Measurements from ENCODE around the gene METTL16. TPM values are rescaled to one million over a fixed set of nuclear protein-coding genes. Genes with fewer than 3 reads are reported as not detected.

Gene METTL16
- polyA plus RNA-seq, 1 donor (not counting 4 experiments of a cell fraction or from before 2014, with no cell fraction given) = 16.6 TPM

DNA sequence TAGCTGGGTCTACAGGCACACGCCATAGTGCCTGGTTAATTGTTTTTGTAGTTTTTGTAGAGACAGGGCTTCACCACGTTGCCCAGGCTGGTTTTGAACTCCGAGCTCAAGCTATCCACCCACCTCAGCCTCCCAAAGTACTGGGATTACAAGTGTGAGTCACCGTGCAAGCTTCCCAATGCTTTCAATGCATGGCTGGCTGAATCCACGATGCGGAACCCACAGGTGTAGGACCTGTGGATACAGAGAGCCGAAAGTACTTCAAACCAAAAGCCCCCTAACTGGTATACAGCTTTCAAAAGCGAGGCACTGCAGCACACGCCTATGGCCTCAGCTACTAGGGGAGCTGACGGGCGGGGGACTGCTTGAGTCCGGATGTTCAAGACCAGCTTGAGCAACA, 44.8 kb downstream of the METTL16 start:
- TF ChIP-seq EZH2 (IDR thresholded peaks at IDR 0.05; ENCODE audit: low read length) = no peak
- TF ChIP-seq, protein P1, sequence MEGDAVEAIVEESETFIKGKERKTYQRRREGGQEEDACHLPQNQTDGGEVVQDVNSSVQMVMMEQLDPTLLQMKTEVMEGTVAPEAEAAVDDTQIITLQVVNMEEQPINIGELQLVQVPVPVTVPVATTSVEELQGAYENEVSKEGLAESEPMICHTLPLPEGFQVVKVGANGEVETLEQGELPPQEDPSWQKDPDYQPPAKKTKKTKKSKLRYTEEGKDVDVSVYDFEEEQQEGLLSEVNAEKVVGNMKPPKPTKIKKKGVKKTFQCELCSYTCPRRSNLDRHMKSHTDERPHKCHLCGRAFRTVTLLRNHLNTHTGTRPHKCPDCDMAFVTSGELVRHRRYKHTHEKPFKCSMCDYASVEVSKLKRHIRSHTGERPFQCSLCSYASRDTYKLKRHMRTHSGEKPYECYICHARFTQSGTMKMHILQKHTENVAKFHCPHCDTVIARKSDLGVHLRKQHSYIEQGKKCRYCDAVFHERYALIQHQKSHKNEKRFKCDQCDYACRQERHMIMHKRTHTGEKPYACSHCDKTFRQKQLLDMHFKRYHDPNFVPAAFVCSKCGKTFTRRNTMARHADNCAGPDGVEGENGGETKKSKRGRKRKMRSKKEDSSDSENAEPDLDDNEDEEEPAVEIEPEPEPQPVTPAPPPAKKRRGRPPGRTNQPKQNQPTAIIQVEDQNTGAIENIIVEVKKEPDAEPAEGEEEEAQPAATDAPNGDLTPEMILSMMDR (optimal IDR thresholded peaks at IDR 0.05 in 1 of 3, IDR thresholded peaks at IDR 0.05 in 1 of 3, conservative IDR thresholded peaks at IDR 0.05 in 1 of 3; ENCODE audit: extremely low read depth in 1 of 3, insufficient read depth in 2 of 3, low read length in 3 of 3) = no peak
- Histone ChIP-seq H3K9me1 (ENCODE audit: control insufficient read depth, extremely low read depth, insufficient read depth, low read length) (no peaks in the 10 kb centered on the region), H3K79me2 (ENCODE audit: control insufficient read depth, insufficient read depth, low read length) (no peaks in the 10 kb centered on the region), H3K9ac (ENCODE audit: control insufficient read depth, extremely low read depth, insufficient read depth, low read length) (no peak overlapping the region), H3K27ac (ENCODE audit: control insufficient read depth, insufficient read depth, low read length) (no peak overlapping the region), H3K36me3 (ENCODE audit: control insufficient read depth in 2 of 2, extremely low read depth in 1 of 2, insufficient read depth in 2 of 2, low read length in 2 of 2) (peaks cover 9 to 18% of the 10 kb centered on the region in 2 experiments), H2AFZ (ENCODE audit: control insufficient read depth, low read length) (no peak overlapping the region), H3K4me1 (ENCODE audit: control insufficient read depth, extremely low read depth, insufficient read depth, low read length) (no peaks in the 10 kb centered on the region), H3K9me3 (ENCODE audit: control insufficient read depth, low read depth, low read length) (no peaks in the 10 kb centered on the region), H4K20me1 (ENCODE audit: control insufficient read depth, extremely low read depth, insufficient read depth, low read length) (no peaks in the 10 kb centered on the region), H3K4me2 (ENCODE audit: control insufficient read depth, extremely low read depth, insufficient read depth, low read depth, low read length) (no peak overlapping the region), H3K27me3 (ENCODE audit: control insufficient read depth, extremely low read depth, insufficient read depth, low read length) (no peaks in the 10 kb centered on the region), H3K4me3 (ENCODE audit: control insufficient read depth in 2 of 3, extremely low read depth in 1 of 3, insufficient read depth in 2 of 3, low read depth in 1 of 3, low read length in 3 of 3) (no peak overlapping the region)
- dilution Hi-C loops (cut with MboI; ENCODE audit: extremely low pct_ligation_motif_present, low sequenced_read_pairs) = no loop called here
- no peak for FAIRE-seq
- no peak for DNase-seq (ENCODE audit: low read depth, low spot score)

DNA sequence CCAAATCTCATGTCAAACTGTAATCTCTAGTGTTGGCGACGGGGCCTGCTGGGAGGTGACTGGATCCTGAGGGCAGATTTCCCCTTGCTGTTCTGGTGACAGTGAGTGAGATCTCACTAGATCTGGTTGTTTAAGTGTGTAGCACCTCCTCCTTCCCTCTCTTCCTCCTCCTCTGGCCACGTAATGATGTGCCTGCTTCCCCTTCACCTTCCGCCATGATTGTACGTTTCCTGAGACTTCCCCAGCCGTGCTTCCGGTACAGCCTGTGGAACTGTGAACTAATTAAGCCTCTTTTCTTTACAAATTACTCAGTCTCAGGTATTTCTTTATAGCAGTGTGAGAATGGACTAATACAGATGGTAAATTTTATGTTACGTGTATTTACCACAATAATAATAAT, 49.2 kb downstream of the METTL16 start:
- dilution Hi-C loops (cut with MboI; ENCODE audit: extremely low pct_ligation_motif_present, low sequenced_read_pairs) = no loop called here
- H3K9me1 ChIP-seq (ENCODE audit: control insufficient read depth, extremely low read depth, insufficient read depth, low read length) = no peaks in the 10 kb centered on the region
- peaks cover 11 to 13% of the 10 kb centered on the region in 2 experiments for H3K36me3 ChIP-seq (ENCODE audit: control insufficient read depth in 2 of 2, extremely low read depth in 1 of 2, insufficient read depth in 2 of 2, low read length in 2 of 2)
- H3K4me1 ChIP-seq (ENCODE audit: control insufficient read depth, extremely low read depth, insufficient read depth, low read length) = no peaks in the 10 kb centered on the region
- no peak overlapping the region for H3K4me2 ChIP-seq (ENCODE audit: control insufficient read depth, extremely low read depth, insufficient read depth, low read depth, low read length)
- no peak for FAIRE-seq
- no peak overlapping the region for H3K27ac ChIP-seq (ENCODE audit: control insufficient read depth, insufficient read depth, low read length)
- H2AFZ ChIP-seq (ENCODE audit: control insufficient read depth, low read length) = no peak overlapping the region
- H3K79me2 ChIP-seq (ENCODE audit: control insufficient read depth, insufficient read depth, low read length) = no peaks in the 10 kb centered on the region
- H4K20me1 ChIP-seq (ENCODE audit: control insufficient read depth, extremely low read depth, insufficient read depth, low read length) = no peaks in the 10 kb centered on the region
- no peak overlapping the region for H3K9ac ChIP-seq (ENCODE audit: control insufficient read depth, extremely low read depth, insufficient read depth, low read length)
- no peak for TF ChIP-seq EZH2 (IDR thresholded peaks at IDR 0.05; ENCODE audit: low read length)
- TF ChIP-seq, protein P1 (optimal IDR thresholded peaks at IDR 0.05 in 1 of 3, IDR thresholded peaks at IDR 0.05 in 1 of 3, conservative IDR thresholded peaks at IDR 0.05 in 1 of 3; ENCODE audit: extremely low read depth in 1 of 3, insufficient read depth in 2 of 3, low read length in 3 of 3) = no peak
- H3K4me3 ChIP-seq (ENCODE audit: control insufficient read depth in 2 of 3, extremely low read depth in 1 of 3, insufficient read depth in 2 of 3, low read depth in 1 of 3, low read length in 3 of 3) = no peak overlapping the region
- H3K9me3 ChIP-seq (ENCODE audit: control insufficient read depth, low read depth, low read length) = no peaks in the 10 kb centered on the region
- DNase-seq (ENCODE audit: low read depth, low spot score) = no peak
- H3K27me3 ChIP-seq (ENCODE audit: control insufficient read depth, extremely low read depth, insufficient read depth, low read length) = no peaks in the 10 kb centered on the region
